Measurements from ENCODE around the gene HCRTR1.

- TF ChIP-seq CTCF (IDR thresholded peaks at IDR 0.05) (no peak), POLR2A (IDR thresholded peaks at IDR 0.05) (no peak)
Measured at GRCh38 chr1:31618916-31619846, 1.7 kb downstream of the HCRTR1 start.

All from tibial nerve (tissue), 3 donors.